Transverse colon (tissue), 4 donors: ENCODE results near the gene FKBP5. TPM values are rescaled to one million over a fixed set of nuclear protein-coding genes. Genes with fewer than 3 reads are reported as not detected.

Source experiments
- DNase-seq: peaks from one replicate; pipeline ENCODE4 v3.0.0-alpha.2; 2019
- H3K27ac ChIP-seq, 4 donors: fragments of 200-600 bp; sonication (generic); 2 replicates each; pipeline ENCODE4 v1.5.1; 2016 to 2018; ENCODE audit warnings: inconsistent platforms in 4 of 4
- H3K27me3 ChIP-seq: fragments of 200-600 bp; sonication (generic); 2 replicates; pipeline ENCODE4 v1.5.1; 2017; ENCODE audit warnings: inconsistent platforms
- H3K36me3 ChIP-seq, 4 donors: fragments of 200-600 bp; sonication (generic); 2 replicates each; pipeline ENCODE4 v1.5.1; 2017 to 2019; ENCODE audit warnings: inconsistent platforms in 4 of 4
- H3K4me1 ChIP-seq, 4 donors: fragments of 200-600 bp; sonication (generic); 2 replicates each; pipeline ENCODE4 v1.5.1; 2017 to 2020; ENCODE audit warnings: inconsistent platforms in 4 of 4
- H3K4me3 ChIP-seq, 4 donors: fragments of 200-600 bp; sonication (generic); 1 replicate in 1 of 4; 2 replicates in 3 of 4; pipeline versions ENCODE4 v1.5.1 to v1.6.1; 2017 to 2019; ENCODE audit warnings: inconsistent platforms in 4 of 4
- H3K9me3 ChIP-seq, 2 donors: fragments of 200-600 bp; sonication (generic); 2 replicates each; pipeline ENCODE4 v1.5.1; 2017 to 2019; ENCODE audit warnings: inconsistent platforms in 2 of 2
- CTCF ChIP-seq, 5 experiments: fragments of 200-600 bp in 3 of 5; fragments of 450-650 bp in 2 of 5; sonication (generic) in 3 of 5; IDR thresholded peaks; 1 replicate in 2 of 5; 2 replicates in 3 of 5; pipeline ENCODE4 v1.5.1; 2016 to 2017; ENCODE audit warnings: antibody characterized with exemption in 5 of 5, inconsistent platforms in 3 of 5, mild to moderate bottlenecking in 2 of 5, moderate library complexity in 1 of 5
- EP300 ChIP-seq: sonication (generic); formaldehyde crosslinking; IDR thresholded peaks from one replicate; pipeline ENCODE4 v1.6.1; 2017; ENCODE audit warnings: antibody characterized with exemption, low read depth
- POLR2A ChIP-seq: fragments of 450-650 bp; IDR thresholded peaks from one replicate; pipeline ENCODE4 v1.6.1; 2016; ENCODE audit warnings: antibody characterized with exemption, mild to moderate bottlenecking, moderate library complexity
- POLR2AphosphoS5 ChIP-seq, 3 donors: sonication (generic); formaldehyde crosslinking; IDR thresholded peaks; one replicate each; pipeline ENCODE4 v1.6.1; 2016; ENCODE audit warnings: antibody characterized with exemption in 3 of 3
- WGBS, 2 donors: methylation state at CpG; one replicate each; pipeline ENCODE4 v1.1.5; 2018; ENCODE audit warnings: low coverage in 1 of 2; 5-methylcytosine and 5-hydroxymethylcytosine counted together
- in situ Hi-C, 4 donors: fragments of 200-750 bp; cut with MboI; loops; one replicate each; pipeline versions ENCODE4 v1.15.0 to v1.15.1; 2017; ENCODE audit warnings: low sequenced_read_pairs in 3 of 4, low pct_ligation_motif_present in 1 of 4, low pct_unique_long_range_greater_than_20kb in 1 of 4
- intact Hi-C: fragments of 100-400 bp; cut with DNase I; formaldehyde crosslinking; loops from one replicate; pipeline ENCODE4 v1.15.1; 2023; ENCODE audit warnings: low total_unique reads
- total RNA-seq, 4 donors: library from RNA; depleted of rRNA; stranded (reverse); fragments of >200 nt; gene quantifications; one replicate each; pipeline ENCODE4 v1.1.0, GENCODE V29; 2016

FKBP5 gene
- total RNA-seq, 4 donors from 2014 or later: 82.8 to 299 (median 254) TPM

- no peak for DNase-seq
- intact Hi-C loops (no loop called here), in situ Hi-C loops (no loop called here)
- 94% methylated on average over 7 of the region's 7 CpGs; no CpG with 5 or more reads in 1 of the 2 donors for whole genome bisulfite sequencing, 2 donors
- no peaks in the 10 kb centered on the region for H3K36me3 ChIP-seq
- peaks cover 0 to 7% (median 4%) of the 10 kb centered on the region in 4 donors for H3K4me1 ChIP-seq
- H3K27ac ChIP-seq: no peak overlapping the region
- H3K27me3 ChIP-seq: no peaks in the 10 kb centered on the region
- TF ChIP-seq POLR2AphosphoS5 (IDR thresholded peaks at IDR 0.05): no peak
- TF ChIP-seq CTCF (IDR thresholded peaks at IDR 0.05): no peak
- no peak for TF ChIP-seq EP300
- TF ChIP-seq POLR2A: no peak
- no peak overlapping the region for H3K4me3 ChIP-seq
- no peaks in the 10 kb centered on the region for H3K9me3 ChIP-seq
These were observed 24.5 kb upstream of the FKBP5 start for GRCh38 chr6:35713006-35713767.

DNA sequence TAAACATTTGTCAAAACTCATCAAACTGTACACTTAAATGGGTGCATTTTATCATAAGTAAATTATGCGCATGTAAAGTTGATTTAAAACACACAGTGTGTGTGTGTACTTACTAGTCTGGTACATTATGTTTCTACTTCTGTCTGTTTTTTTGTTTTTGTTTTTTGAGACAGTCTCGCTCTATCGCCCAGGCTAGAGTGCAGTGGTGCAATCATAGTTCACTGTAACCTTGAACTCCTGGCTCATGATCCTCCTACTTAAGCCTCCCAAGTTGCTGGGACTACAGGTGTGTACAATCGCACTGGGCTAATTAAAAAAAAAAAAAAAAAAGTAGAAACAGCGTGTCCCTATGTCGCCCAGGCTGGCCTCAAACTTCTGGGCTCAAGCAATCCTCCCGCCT, 23.0 kb upstream of the FKBP5 start:
- TF ChIP-seq POLR2A (no peak), CTCF (IDR thresholded peaks at IDR 0.05) (no peak), EP300 (no peak), POLR2AphosphoS5 (IDR thresholded peaks at IDR 0.05) (no peak)
- in situ Hi-C loops: no loop called here
- intact Hi-C loops: no loop called here
- 89 to 96% methylated on average over 6 to 7 of the region's 7 CpGs for WGBS, 2 donors
- Histone ChIP-seq H3K4me3 (no peak overlapping the region), H3K27me3 (no peaks in the 10 kb centered on the region), H3K27ac (no peak overlapping the region), H3K36me3 (no peaks in the 10 kb centered on the region), H3K9me3 (no peaks in the 10 kb centered on the region), H3K4me1 (peaks cover 0 to 1% (median 0%) of the 10 kb centered on the region in 4 donors)
- DNase-seq: no peak

- Histone ChIP-seq H3K9me3 (no peaks in the 10 kb centered on the region), H3K36me3 (no peaks in the 10 kb centered on the region), H3K4me1 (no peaks in the 10 kb centered on the region), H3K27me3 (no peaks in the 10 kb centered on the region), H3K27ac (no peak overlapping the region), H3K4me3 (no peak overlapping the region)
- WGBS, 2 donors: 84% methylated on average over 4 of the region's 4 CpGs; no CpG with 5 or more reads in 1 of the 2 donors
- TF ChIP-seq EP300 (no peak), CTCF (IDR thresholded peaks at IDR 0.05) (no peak), POLR2A (no peak), POLR2AphosphoS5 (IDR thresholded peaks at IDR 0.05) (no peak)
- intact Hi-C loops: no loop called here
- in situ Hi-C loops: no loop called here
- DNase-seq: no peak
These were observed 21.6 kb upstream of the FKBP5 start for GRCh38 chr6:35710241-35710847.

DNA sequence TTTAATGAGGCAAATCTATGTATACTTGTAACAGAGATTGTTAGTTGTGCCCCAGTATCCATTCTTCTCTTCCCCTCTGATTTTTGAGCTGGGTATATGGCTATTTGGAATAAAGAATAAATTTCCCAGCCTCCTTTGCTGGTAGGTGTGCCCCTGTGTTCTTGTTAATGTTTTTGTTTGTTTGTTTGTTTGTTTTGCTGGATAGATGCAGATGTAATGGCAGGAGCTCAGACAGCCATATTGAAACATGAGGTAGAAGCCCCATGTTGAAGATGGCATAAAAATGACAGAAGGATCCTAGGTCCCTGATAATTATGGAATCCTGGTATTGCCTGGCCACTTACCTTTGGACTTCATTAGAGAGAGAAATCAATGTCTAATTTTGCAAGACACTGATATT, 19.9 kb upstream of the FKBP5 start:
- Histone ChIP-seq H3K27me3 (no peaks in the 10 kb centered on the region), H3K9me3 (no peaks in the 10 kb centered on the region), H3K27ac (no peak overlapping the region), H3K4me1 (no peaks in the 10 kb centered on the region), H3K36me3 (no peaks in the 10 kb centered on the region), H3K4me3 (no peak overlapping the region)
- DNase-seq: no peak
- intact Hi-C loops (no loop called here), in situ Hi-C loops (no loop called here)
- no peak for TF ChIP-seq EP300
- no peak for TF ChIP-seq CTCF (IDR thresholded peaks at IDR 0.05)
- no peak for TF ChIP-seq POLR2AphosphoS5 (IDR thresholded peaks at IDR 0.05)
- no peak for TF ChIP-seq POLR2A
